Dedifferentiated amniotic fluid mesenchymal stem cell (primary cell): Measurements from ENCODE around the gene MYBPHL.

Experiments
- DNase-seq: peaks from one replicate; pipeline ENCODE4 v3.0.0-alpha.2; 2016; ENCODE audit errors: extremely low spot score

The MYBPHL gene, protein sequence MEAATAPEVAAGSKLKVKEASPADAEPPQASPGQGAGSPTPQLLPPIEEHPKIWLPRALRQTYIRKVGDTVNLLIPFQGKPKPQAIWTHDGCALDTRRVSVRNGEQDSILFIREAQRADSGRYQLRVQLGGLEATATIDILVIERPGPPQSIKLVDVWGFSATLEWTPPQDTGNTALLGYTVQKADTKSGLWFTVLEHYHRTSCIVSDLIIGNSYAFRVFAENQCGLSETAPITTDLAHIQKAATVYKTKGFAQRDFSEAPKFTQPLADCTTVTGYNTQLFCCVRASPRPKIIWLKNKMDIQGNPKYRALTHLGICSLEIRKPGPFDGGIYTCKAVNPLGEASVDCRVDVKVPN

DNA sequence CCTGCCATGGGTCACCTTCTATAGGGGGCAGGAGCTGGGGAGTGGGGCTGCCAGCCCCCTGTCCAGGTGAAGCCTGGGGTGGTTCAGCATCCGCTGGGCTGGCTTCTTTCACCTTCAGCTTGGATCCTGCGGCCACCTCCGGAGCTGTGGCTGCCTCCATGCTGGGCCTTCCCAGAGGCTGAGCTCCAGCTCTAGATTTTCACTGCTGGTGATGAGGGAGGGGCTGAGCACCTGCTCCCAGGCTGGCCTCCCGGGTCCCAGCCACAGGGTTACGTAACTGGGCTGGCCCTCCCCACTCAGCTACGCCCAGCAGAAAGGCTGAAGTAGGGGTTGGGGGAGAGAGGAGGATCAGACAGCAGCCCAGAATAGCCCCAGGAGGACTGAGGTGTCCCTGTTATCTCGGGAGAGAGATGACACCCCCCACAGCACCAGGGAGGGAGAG lies at the start of gene MYBPHL:
TSS of gene MYBPHL (minus strand) at position 180 of the 442 bp plus-strand sequence. CDS start at position 160, 20 bp downstream.
- no peak for DNase-seq

DNA sequence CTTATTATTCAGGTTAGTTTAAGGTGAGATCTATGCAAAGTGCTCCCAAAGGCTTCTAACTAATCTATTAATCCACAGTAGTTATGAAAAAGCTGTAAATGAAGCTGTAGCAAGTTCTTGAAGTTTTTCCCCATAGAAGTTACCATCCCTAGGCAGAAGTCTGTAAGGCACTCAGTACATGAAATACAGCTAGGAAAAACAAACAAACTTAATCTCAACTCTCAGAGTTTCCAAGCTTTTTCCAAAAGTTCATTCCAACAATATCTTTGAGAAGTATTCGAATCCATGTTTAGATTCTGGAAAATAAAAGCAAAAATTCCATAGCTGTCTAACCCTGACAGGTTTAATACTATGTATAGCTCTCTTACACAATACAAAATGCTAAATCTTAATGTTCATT lies 49.7 kb upstream of the MYBPHL start:
- DNase-seq = no peak

DNA sequence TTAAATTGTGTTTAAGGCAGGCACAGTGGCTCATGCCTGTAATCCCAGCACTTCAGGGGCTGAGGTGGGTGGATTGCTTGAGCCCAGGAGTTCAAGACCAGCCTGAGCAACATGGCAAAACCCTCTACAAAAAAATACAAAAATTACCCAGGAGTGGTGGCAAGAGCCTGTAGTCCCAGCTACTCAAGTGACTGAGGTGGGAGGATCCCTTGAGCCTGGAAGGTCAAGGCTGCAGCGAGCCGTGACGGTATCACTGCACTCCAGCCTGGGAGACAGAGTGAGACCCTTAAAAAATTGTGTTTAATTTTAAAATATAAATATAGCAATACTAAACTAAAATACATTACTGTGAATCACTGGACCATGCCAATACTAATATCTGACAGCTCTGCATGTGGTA lies 48.1 kb upstream of the MYBPHL start:
- no peak for DNase-seq

DNA sequence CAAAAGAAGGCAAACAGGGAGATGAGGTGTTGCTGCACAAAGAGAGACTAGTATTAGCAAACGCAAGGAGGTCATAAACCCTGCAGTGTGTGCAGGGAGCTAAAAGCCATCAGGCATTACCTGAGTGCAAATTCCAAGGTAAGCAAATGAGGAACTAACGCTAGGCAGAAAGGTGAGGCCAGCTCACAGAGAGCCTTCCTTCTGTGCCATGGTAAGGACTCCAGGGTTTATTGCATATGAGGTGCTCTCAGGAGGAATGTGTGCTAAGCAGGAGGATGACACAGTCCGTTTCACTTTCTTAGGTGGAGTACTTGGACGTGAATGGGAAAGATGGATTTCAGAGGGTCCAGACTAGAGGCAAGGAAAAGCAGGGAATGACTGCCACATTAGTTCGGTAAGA lies 44.6 kb upstream of the MYBPHL start:
- DNase-seq = no peak

DNA sequence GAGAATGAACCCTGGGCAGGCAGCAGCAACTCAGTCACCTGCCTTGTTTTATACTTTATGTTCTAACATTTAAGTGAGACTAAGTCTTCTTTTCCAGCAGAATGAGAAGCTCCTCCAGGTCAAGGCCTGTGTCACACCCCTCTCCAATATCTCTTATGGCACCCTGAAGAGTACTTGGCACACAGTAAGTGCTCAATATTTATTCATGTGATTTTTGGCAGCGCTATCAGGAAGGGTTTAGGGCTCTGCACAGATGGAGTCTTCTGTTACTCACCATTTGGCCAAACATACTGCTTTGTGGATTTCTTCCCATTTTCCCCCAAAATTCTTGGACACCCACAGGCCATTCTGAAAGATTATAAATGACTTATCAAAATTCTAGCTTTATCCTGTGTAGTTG lies 43.8 kb upstream of the MYBPHL start:
- no peak for DNase-seq

DNA sequence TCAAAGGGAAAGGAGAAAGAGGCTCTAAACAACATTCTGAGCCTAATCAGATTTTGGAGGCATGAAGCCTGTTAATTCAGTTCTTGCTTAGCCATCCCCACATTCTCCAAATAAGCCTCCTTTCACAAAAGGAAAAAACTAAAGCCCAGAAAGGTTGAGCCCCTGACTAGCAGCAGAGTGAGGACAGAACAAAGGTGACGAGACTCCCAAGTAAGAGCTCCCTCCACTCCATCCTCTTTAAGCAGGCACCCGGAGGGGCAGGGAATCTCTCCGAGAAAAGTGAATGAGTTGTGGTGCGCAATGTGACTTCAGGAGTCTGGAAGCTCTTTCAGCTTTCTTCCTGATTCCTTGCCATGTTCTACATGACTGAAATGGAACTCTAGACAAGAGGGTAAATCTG lies 43.4 kb upstream of the MYBPHL start:
- DNase-seq = no peak

DNA sequence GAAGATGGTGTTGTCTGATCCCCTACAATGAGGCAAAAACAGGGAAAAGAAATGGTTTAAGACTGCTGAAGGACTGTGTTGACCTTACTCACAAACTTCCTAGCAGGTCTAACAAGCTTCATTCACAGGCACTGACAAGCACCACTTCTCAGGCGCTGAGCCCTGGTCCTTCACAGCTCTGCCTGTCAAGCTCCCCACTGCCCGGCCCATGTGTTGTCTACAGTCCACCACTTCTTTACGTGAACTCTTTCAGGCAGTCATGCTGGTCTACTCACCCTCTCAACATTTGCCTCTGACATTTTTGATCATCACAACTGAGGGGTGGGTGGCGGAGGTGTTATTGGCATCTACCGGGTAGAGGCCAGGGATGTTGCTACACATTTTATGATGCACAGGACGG lies 40.7 kb upstream of the MYBPHL start:
- DNase-seq = no peak

DNA sequence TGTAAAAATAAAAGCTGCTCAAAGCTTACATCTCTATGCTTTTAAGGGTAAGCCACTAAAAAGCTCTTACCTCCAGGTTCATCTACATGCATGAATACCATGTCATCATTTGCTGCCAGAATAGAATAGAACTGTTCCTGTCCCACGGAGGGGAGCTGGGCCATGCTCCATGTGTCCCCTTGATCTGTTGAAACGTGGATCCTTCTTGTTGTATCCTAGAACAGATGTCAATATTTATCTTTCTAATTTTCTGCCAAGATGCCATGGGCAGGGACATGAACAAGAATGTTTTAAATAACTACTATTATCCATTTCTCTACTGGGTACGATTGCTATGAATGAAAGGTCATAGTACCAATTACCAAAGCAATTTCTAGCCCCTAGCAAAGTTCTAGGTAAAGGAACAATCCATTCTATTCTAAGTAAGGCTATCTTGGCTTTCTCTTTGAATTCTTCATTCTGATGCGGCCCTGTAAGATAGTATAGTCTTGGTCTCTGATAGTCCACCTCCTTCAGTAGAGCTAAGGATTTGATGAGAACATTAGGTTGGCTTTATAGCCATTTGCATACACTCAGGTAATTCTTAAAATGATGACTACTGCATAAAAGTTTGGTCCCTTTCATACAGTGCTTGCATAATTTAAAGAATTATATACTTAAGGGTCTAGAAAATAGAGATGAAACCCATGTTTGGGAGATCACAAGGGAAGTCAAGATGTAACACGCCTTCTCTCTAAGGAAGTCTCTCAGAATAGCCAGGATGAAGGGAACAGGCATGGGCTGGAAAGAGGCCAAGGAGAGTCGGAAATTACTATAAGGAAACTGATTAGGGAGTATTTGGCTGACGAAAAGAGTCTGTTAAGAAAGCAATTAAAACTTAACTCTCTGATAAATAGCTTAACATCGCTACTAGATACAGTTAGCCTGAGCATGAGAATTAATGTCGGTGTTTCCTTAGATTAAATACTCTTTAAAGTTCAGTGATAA lies 35.4 kb upstream of the MYBPHL start:
- DNase-seq = no peak

DNA sequence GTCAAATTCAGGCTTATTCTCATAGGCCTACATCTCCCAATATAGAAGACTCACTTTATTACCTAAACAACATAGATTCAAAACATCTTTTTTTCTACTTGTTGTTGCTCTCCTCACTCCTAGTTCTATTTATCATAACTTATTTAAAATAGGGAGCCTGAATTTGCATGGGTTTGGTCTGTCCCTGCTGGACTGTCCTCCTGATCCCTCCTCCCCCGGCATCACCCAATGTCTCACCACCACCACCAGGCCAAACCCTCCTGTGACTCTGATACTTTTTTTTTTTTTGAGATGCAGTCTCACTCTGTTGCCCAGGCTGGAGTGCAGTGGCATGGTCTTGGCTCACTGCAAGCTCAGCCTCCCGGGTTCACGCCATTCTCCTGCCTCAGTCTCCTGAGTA lies 31.8 kb upstream of the MYBPHL start:
- no peak for DNase-seq

DNA sequence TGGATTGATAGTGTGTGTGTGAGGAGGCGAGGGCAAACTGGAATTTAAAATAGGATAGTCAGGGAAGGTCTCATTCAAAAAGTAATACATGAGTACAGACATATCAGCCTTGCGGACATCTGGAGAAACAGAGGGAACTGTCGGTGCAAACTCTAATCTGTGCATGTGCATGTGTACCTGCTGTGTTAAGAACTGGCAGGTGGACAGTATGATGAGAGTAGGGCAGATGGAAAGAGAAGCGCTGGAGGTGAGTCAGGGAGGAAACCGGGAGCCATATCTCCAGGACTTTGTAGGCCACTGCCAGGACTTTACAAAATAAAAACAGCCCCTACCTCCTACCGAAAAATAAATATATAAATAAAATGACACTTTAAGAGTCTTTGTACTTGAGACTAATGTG lies 31.3 kb upstream of the MYBPHL start:
- no peak for DNase-seq

DNA sequence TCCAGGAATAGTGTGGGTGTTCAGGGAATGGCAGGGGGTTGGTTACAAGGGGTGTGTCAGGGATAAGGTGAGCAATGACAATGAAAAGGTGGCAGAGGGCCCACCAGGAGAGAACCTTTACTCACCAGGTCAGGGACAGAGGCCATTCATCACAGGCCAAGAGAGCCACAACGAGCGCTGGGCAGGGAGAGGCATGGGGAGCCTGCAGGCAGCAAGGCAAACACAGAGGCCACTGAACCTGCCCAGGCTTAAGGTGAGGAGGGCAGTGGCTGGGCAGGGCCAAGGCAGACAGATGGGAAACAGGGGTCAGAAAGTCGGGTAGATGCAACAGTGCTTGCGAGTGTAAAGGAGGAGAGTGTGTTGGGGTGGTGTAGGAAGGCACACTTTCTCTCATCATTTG lies 28.3 kb upstream of the MYBPHL start:
- DNase-seq = no peak

DNA sequence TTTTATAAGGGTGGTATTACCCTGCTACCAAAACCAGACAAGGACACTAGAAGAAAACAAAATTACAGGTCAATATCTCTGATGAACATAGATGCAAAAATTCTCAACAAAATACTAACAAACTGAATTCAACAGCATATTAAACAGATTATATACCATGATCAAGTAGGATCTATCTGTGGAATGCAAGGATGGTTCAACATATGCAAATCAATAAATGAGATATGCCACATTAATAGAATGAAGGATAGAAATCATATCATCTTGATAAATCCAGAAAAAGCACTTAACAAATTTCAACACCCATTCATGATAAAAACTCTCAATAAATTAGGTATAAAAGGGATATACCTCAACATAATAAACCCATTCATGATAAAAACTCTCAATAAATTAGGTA lies 24.3 kb upstream of the MYBPHL start:
- DNase-seq = no peak

DNA sequence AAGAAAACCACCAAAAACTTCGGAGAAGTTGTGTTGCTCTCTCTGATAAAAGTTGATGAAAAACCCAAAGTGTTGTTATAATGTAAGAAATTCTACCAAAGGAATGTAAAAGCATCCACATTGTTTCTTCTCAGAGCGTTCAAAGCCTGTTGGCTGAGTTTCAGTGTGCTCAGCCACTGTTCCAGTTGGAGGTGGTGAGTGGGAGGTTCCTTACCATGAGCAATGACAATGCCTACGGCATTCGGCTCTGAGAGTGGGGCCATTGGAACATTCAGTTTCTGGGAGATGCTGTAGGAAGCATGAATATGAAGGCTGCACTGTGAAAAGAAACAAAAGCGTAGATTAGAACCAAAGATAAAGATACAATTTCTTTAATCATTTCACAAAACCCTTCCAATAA lies 20.5 kb upstream of the MYBPHL start:
- DNase-seq = no peak

DNA sequence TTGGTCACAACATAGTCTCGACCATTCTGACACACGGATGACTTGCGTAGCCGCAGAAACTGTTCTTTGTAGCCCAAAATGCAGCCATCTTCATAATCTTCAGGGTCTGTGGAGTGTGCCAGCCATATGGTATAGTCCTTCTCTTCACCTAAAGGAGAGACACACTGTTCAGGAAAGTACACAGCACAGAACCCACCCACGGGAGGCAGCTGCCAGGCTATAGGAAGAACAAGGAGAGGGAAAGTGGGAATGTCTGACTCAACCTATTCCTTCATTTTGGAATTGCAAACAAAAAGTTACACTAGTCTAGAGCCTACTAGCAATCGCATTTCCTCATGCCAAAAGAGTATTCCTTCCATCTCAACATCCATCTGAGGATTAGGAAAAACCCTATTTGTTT lies 16.2 kb upstream of the MYBPHL start:
- DNase-seq = no peak

DNA sequence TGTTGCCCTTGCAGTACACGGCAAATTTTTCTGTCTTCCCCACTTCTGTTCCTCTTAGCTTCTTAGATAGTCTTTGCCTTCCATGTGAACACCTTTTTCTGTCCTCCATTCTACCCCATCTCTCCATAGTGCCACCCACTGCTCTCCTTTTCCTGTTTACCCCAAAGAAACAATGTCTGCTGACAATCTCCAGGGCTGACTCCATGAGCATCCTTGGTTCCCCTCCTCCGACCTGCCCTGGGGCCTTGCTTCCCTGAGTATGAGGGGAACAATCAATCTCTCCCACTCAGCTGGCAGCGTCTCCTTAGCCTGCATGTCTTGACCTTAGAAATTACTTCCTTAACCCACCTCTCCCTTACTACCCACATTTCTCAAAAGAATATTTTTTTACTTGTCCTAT lies 12.3 kb upstream of the MYBPHL start:
- DNase-seq = no peak

DNA sequence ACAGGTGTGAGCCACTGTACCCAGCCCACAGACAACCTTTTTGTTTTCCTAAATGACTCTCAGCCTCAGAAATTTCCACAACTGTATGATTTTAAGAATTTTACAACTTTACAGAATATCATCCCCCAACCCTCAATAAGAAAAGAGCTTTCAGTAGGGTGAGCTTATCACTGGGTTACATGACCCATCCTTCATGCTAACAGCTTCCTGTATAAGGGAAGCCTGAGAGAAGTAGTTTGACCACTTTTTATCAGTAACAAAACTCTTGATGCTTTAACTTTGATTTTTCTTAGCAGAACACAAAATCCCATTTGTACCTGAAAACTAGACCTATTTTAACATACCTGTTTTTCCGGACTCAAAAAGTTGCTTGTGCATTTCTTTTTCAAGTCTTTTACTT lies 9.7 kb upstream of the MYBPHL start:
- DNase-seq = no peak

DNA sequence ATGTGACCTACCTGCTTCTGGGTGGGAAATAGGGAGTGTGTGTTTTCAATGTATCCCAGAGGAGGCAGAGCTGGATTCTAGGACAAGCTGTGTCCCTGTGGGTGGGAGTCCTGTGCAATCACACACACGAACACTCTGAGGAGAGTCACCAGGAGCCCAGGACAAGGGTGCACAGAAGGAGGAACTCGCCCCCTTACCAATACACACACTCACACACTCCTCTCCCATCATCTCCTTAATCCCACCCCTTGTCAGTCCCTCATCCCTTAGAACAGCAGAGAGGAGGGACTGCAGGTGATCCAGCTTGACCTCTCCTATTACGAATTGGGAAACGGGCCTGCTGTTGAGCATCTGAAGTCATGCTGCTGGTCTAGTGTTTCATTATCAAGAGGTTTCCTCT lies 8.5 kb upstream of the MYBPHL start:
- DNase-seq = no peak

DNA sequence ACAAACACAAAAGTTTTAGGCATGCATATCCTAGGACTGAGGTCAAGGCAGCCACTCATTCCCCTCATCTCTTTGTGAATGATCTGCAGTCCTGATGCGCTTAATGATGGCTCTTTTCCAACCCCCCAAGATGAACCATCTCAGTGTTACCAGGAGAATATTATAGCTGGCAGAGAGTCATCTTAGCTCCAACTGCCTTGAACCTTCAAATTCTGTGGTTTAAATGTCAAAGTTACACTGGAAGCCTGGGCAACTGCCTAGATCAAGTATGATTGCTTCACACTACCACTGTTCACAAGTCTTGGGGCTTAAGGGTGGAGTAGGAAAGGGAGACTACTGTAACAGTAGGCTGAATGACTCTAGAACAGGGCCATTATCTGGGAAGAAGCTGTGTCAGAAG lies 8.0 kb upstream of the MYBPHL start:
- no peak for DNase-seq

DNA sequence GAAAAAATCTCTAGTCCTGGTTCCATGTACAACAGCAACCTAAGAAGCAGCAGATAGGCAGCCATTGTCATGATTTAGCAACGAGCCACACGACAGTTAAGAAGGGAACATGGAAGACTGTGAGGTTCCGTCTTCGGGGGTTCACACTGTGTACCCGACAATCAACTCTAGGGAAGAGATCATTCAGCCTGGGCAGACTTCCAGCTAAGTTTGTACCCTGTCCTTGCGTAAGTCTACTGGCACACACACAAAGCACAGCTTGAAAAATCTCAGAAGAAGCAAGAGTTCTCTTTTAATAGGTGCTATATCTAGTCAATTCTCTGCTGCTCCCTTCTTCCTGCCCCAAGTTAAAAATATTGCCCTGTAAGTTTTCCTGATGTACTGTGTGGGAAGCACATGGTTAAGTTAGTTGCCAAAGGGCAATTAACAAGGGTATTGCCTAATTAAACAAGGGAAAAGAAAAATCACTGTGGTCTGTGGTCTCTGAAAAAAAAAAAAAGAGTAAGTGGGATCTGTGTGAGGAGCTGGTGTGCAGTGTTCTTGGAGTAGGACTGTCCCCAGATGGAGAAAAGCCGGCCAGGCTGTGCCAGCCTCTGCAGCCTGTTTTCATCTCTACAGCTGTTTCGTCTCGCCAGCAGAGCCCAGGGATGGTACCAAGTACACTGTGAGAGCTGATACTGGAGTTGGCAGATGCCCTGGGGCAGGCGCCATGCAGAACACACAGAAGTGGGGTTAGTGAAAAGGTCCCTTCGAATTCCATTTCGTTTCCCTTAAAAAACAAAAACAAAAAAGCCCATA lies 6.4 kb upstream of the MYBPHL start:
- DNase-seq = no peak

DNA sequence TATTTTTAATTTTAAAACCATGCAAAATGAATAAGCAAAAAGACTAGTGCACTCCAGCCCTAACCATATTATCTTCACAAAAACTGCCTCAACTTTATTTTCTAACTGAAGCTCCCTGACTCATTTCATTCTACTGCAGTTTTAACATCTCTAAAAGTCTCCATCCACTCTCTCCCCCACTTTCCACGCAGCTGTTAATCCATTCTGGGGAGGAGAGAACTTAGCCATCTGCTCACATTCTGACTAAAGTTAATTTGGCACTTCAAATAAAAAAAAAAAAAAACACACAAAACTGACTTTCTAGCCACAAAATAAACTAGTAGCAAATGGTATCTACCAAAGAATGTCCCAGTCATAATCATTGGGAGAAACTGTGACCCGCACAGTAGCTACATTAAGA lies 5.4 kb upstream of the MYBPHL start:
- DNase-seq = no peak

DNA sequence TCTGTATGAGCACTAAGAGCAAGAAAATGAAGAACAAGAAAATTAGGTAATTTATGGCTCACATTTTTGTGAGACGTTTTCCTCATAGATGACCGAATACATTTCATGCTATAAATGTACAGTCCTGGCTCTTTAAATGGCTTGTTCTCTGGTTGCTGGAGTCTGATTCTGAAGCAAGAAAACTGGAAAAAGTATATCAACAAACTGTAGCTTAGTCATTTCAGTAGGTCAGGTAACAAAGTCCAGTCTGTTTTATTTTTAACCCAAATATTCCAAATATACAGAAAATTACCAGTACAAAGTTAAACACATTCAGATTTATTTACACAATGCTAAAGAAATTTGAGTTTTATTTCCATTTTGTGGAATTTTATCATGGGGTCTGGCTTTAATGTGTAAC lies 2.5 kb upstream of the MYBPHL start:
- no peak for DNase-seq
